Endometrial microvascular endothelial cells (primary cell): ENCODE results near the gene RND3. TPM values are rescaled to one million over a fixed set of nuclear protein-coding genes. Genes with fewer than 3 reads are reported as not detected.

ENCODE experiments used
- in situ Hi-C: cut with HindIII; loops from 2 replicates; pipeline ENCODE4 v1.10.0; 2017; ENCODE audit warnings: low sequenced_read_pairs, low pct_unique_long_range_greater_than_20kb; ENCODE audit errors: inconsistent ontology term
- total RNA-seq: library from RNA; depleted of rRNA; stranded (reverse); fragments of >200 nt; gene quantifications from one replicate; pipeline ENCODE4 v1.2.3, GENCODE V29; 2015; ENCODE audit errors: inconsistent ontology term

Gene RND3
- total RNA-seq, 1 donor from 2014 or later: 43.8 TPM

- in situ Hi-C loops: no loop called here
Measured at GRCh38 chr2:150495993-150496627, 8.6 kb upstream of the RND3 start.

- in situ Hi-C loops: no loop called here
Measured at GRCh38 chr2:150495001-150495400, 7.5 kb upstream of the RND3 start.

GRCh38 chr2:150494234-150494945 lies 6.9 kb upstream of the RND3 start:
- in situ Hi-C loops: no loop called here

GRCh38 chr2:150491943-150492342 lies 4.5 kb upstream of the RND3 start:
- in situ Hi-C loops: no loop called here

GRCh38 chr2:150491430-150491829 lies 4.0 kb upstream of the RND3 start:
- in situ Hi-C loops: no loop called here

- in situ Hi-C loops: no loop called here
Measured at GRCh38 chr2:150490466-150490865, 3.0 kb upstream of the RND3 start.

- in situ Hi-C loops: no loop called here
Measured at GRCh38 chr2:150486539-150487484, 655 bp downstream of the RND3 start.

- in situ Hi-C loops: no loop called here
Measured at GRCh38 chr2:150485871-150486538, 1.5 kb downstream of the RND3 start.

GRCh38 chr2:150485114-150485870 lies 2.2 kb downstream of the RND3 start:
- in situ Hi-C loops: no loop called here

- in situ Hi-C loops: no loop called here
Measured at GRCh38 chr2:150484461-150485021, 2.9 kb downstream of the RND3 start.

- in situ Hi-C loops: no loop called here
Measured at GRCh38 chr2:150484006-150484405, 3.5 kb downstream of the RND3 start.

- in situ Hi-C loops: no loop called here
Measured at GRCh38 chr2:150483532-150483931, 3.9 kb downstream of the RND3 start.

- in situ Hi-C loops: no loop called here
Measured at GRCh38 chr2:150482667-150483400, 4.6 kb downstream of the RND3 start.

- in situ Hi-C loops: no loop called here
Measured at GRCh38 chr2:150482111-150482510, 5.4 kb downstream of the RND3 start.

- in situ Hi-C loops: no loop called here
Measured at GRCh38 chr2:150480971-150481830, 6.3 kb downstream of the RND3 start.

GRCh38 chr2:150480241-150480640 lies 7.2 kb downstream of the RND3 start:
- in situ Hi-C loops: no loop called here
